Small intestine (tissue), 7 donors: Measurements from ENCODE around the gene FARS2. TPM values are rescaled to one million over a fixed set of nuclear protein-coding genes. Genes with fewer than 3 reads are reported as not detected.

ENCODE experiments used
- DNase-seq, 2 donors: peaks; one replicate each; pipeline versions ENCODE4 v3.0.0 to v3.0.0-alpha.2; 2013
- FAIRE-seq: peaks from 2 replicates; lab custom pipeline; 2012; peaks lifted over from hg19 to GRCh38; lab: Jason Lieb, UNC
- H3K27ac ChIP-seq, 3 donors: one replicate each; pipeline ENCODE4 v1.5.1; 2013; ENCODE audit warnings: low read length in 2 of 3, mild to moderate bottlenecking in 2 of 3, control low read depth in 1 of 3, inconsistent platforms in 1 of 3, low read depth in 1 of 3, moderate library complexity in 1 of 3
- H3K27me3 ChIP-seq, 3 donors: one replicate each; pipeline ENCODE4 v1.6.1; 2013; ENCODE audit warnings: low read length in 3 of 3, inconsistent platforms in 1 of 3; ENCODE audit not compliant: control insufficient read depth in 3 of 3, insufficient read depth in 3 of 3
- H3K36me3 ChIP-seq, 3 donors: one replicate each; pipeline ENCODE4 v1.6.1; 2013; ENCODE audit warnings: low read length in 3 of 3, inconsistent platforms in 1 of 3, low read depth in 1 of 3, mild to moderate bottlenecking in 1 of 3, moderate library complexity in 1 of 3; ENCODE audit not compliant: control insufficient read depth in 3 of 3, insufficient read depth in 2 of 3
- H3K4me1 ChIP-seq, 3 donors: one replicate each; pipeline ENCODE4 v1.6.1; 2013; ENCODE audit warnings: low read length in 2 of 3, inconsistent platforms in 1 of 3, low read depth in 1 of 3, mild to moderate bottlenecking in 1 of 3, moderate library complexity in 1 of 3; ENCODE audit not compliant: control insufficient read depth in 3 of 3, insufficient read depth in 2 of 3
- H3K4me3 ChIP-seq, 3 donors: one replicate each; pipeline ENCODE4 v1.5.1; 2013; ENCODE audit warnings: low read length in 3 of 3, control low read depth in 1 of 3, inconsistent platforms in 1 of 3, low read depth in 1 of 3, mild to moderate bottlenecking in 1 of 3, moderate library complexity in 1 of 3
- H3K9me3 ChIP-seq, 2 donors: one replicate each; pipeline ENCODE4 v1.6.1; 2013; ENCODE audit warnings: low read depth in 1 of 2, low read length in 1 of 2; ENCODE audit not compliant: control insufficient read depth in 2 of 2, insufficient read depth in 1 of 2
- WGBS, 3 donors: extraction: QIAGEN DNeasy Blood & Tissue Kit; methylation state at CpG; one replicate each; pipeline ENCODE4 v1.1.7; 2013; 5-methylcytosine and 5-hydroxymethylcytosine counted together
- polyA plus RNA-seq, 4 donors: library from polyadenylated mRNA; stranded (reverse) in 3 of 4; unstranded in 1 of 4; fragments of 200-250 nt in 3 of 4; fragments of 120-200 nt in 1 of 4; gene quantifications; one replicate each; pipeline versions ENCODE4 v1.2.1 to v1.2.3, GENCODE V29; 2013
- donor health status: healthy with polysubstance abuse.
- donor health status: control.
- donor health status: control.
- donor health status: Bipolar disorder and iron deficiency.
- donor health status: healthy.

The FARS2 gene
- polyA plus RNA-seq, 4 donors, result 6.0 to 16.6 (median 11.8) TPM

GRCh38 chr6:5667737-5668136 is 406.4 kb downstream of the FARS2 start:
- Histone ChIP-seq H3K4me3 (no peak overlapping the region), H3K4me1 (no peaks in the 10 kb centered on the region), H3K9me3 (no peaks in the 10 kb centered on the region), H3K36me3 (no peaks in the 10 kb centered on the region), H3K27ac (no peak overlapping the region), H3K27me3 (no peaks in the 10 kb centered on the region)
- no peak for FAIRE-seq
- DNase-seq, result no peak
- WGBS, 3 donors, result 52 to 70% (median 68%) methylated on average over 5 of the region's 5 CpGs

- H3K27ac ChIP-seq, result no peak overlapping the region
- no peaks in the 10 kb centered on the region for H3K9me3 ChIP-seq
- H3K27me3 ChIP-seq, result no peaks in the 10 kb centered on the region
- no peak overlapping the region for H3K4me3 ChIP-seq
- DNase-seq, result no peak
- H3K36me3 ChIP-seq, result no peaks in the 10 kb centered on the region
- no peaks in the 10 kb centered on the region for H3K4me1 ChIP-seq
- WGBS, 3 donors, result 94 to 96% (median 94%) methylated on average over 2 of the region's 2 CpGs
- FAIRE-seq, result no peak
Measured at GRCh38 chr6:5670381-5670780, 409.1 kb downstream of the FARS2 start.

- Histone ChIP-seq H3K4me1 (no peaks in the 10 kb centered on the region), H3K27ac (peak overlapping the region in 1 of 3 donors; percentile 19), H3K27me3 (no peaks in the 10 kb centered on the region), H3K9me3 (no peaks in the 10 kb centered on the region), H3K36me3 (no peaks in the 10 kb centered on the region), H3K4me3 (no peak overlapping the region)
- WGBS, 3 donors, result 56 to 76% (median 75%) methylated on average over 7 of the region's 7 CpGs
- DNase-seq (peak; percentile 6 to 15), FAIRE-seq (no peak)
Measured at GRCh38 chr6:5670811-5671561, 409.7 kb downstream of the FARS2 start.

GRCh38 chr6:5671601-5672559 is 410.6 kb downstream of the FARS2 start:
- no peak overlapping the region for H3K4me3 ChIP-seq
- 88 to 95% (median 90%) methylated on average over 22 of the region's 22 CpGs for WGBS, 3 donors
- DNase-seq, result no peak
- no peaks in the 10 kb centered on the region for H3K4me1 ChIP-seq
- FAIRE-seq, result no peak
- H3K27ac ChIP-seq, result peak overlapping the region in 1 of 3 donors; percentile 19
- H3K9me3 ChIP-seq, result no peaks in the 10 kb centered on the region
- no peaks in the 10 kb centered on the region for H3K27me3 ChIP-seq
- no peaks in the 10 kb centered on the region for H3K36me3 ChIP-seq

GRCh38 chr6:5672581-5673011 is 411.3 kb downstream of the FARS2 start:
- DNase-seq (no peak), FAIRE-seq (no peak)
- Histone ChIP-seq H3K27me3 (no peaks in the 10 kb centered on the region), H3K27ac (no peak overlapping the region), H3K4me1 (no peaks in the 10 kb centered on the region), H3K36me3 (no peaks in the 10 kb centered on the region), H3K4me3 (no peak overlapping the region), H3K9me3 (no peaks in the 10 kb centered on the region)
- WGBS, 3 donors, result 67 to 94% (median 87%) methylated on average over 3 of the region's 3 CpGs

- Histone ChIP-seq H3K27ac (no peak overlapping the region), H3K4me1 (no peaks in the 10 kb centered on the region)
Measured at GRCh38 chr6:5673019-5673790, 411.9 kb downstream of the FARS2 start.

GRCh38 chr6:5674141-5674540 is 412.8 kb downstream of the FARS2 start:
- no peak overlapping the region for H3K27ac ChIP-seq
- no peaks in the 10 kb centered on the region for H3K36me3 ChIP-seq
- no peak overlapping the region for H3K4me3 ChIP-seq
- 77 to 92% (median 85%) methylated on average over 3 of the region's 3 CpGs for WGBS, 3 donors
- FAIRE-seq (no peak), DNase-seq (no peak)
- H3K9me3 ChIP-seq, result no peaks in the 10 kb centered on the region
- no peaks in the 10 kb centered on the region for H3K4me1 ChIP-seq
- H3K27me3 ChIP-seq, result no peaks in the 10 kb centered on the region

More at GRCh38 chr6:5673019-5673790, 411.9 kb downstream of the FARS2 start:
- Histone ChIP-seq H3K9me3 (no peaks in the 10 kb centered on the region), H3K36me3 (no peaks in the 10 kb centered on the region), H3K27me3 (no peaks in the 10 kb centered on the region), H3K4me3 (no peak overlapping the region)
- WGBS, 3 donors, result 85 to 93% (median 92%) methylated on average over 13 of the region's 13 CpGs
- DNase-seq (no peak), FAIRE-seq (no peak)

GRCh38 chr6:5674721-5675120 is 413.4 kb downstream of the FARS2 start:
- no peak for FAIRE-seq

More at GRCh38 chr6:5674721-5675120, 413.4 kb downstream of the FARS2 start:
- no peak for DNase-seq
- Histone ChIP-seq H3K27ac (no peak overlapping the region), H3K4me1 (no peaks in the 10 kb centered on the region), H3K27me3 (no peaks in the 10 kb centered on the region), H3K36me3 (no peaks in the 10 kb centered on the region), H3K9me3 (no peaks in the 10 kb centered on the region), H3K4me3 (no peak overlapping the region)
- WGBS, 3 donors, result 79 to 94% (median 89%) methylated on average over 2 of the region's 2 CpGs
